ENCODE data around the gene RXFP1.

RXFP1 gene

GRCh38 chr4:158578476-158578875 is 56.8 kb downstream of the RXFP1 start:
- no peaks in the 10 kb centered on the region for H3K9me3 ChIP-seq (ENCODE audit: control insufficient read depth, insufficient read depth, low read length)
- peaks cover 9% of the 10 kb centered on the region; the same call in 1 of the 2 replicates for H3K4me1 ChIP-seq (ENCODE audit: insufficient read depth, low read length)
- H3K36me3 ChIP-seq (ENCODE audit: insufficient read depth, low read length), result no peaks in the 10 kb centered on the region
- H3K9ac ChIP-seq (ENCODE audit: low read depth, low read length), result no peak overlapping the region

- no peak overlapping the region for H3K9ac ChIP-seq (ENCODE audit: low read depth, low read length)
- no peaks in the 10 kb centered on the region for H3K9me3 ChIP-seq (ENCODE audit: control insufficient read depth, insufficient read depth, low read length)
- H3K4me1 ChIP-seq (ENCODE audit: insufficient read depth, low read length), result no peaks in the 10 kb centered on the region
- no peaks in the 10 kb centered on the region for H3K36me3 ChIP-seq (ENCODE audit: insufficient read depth, low read length)
Measured at GRCh38 chr4:158580064-158580463, 58.4 kb downstream of the RXFP1 start.

- H3K9me3 ChIP-seq (ENCODE audit: control insufficient read depth, insufficient read depth, low read length), result no peaks in the 10 kb centered on the region
- no peaks in the 10 kb centered on the region for H3K36me3 ChIP-seq (ENCODE audit: insufficient read depth, low read length)
- H3K4me1 ChIP-seq (ENCODE audit: insufficient read depth, low read length), result no peaks in the 10 kb centered on the region
- H3K9ac ChIP-seq (ENCODE audit: low read depth, low read length), result no peak overlapping the region
Measured at GRCh38 chr4:158581161-158581560, 59.5 kb downstream of the RXFP1 start.

- no peaks in the 10 kb centered on the region; the same call in 1 of the 2 replicates for H3K36me3 ChIP-seq (ENCODE audit: insufficient read depth, low read length)
- no peaks in the 10 kb centered on the region for H3K4me1 ChIP-seq (ENCODE audit: insufficient read depth, low read length)
- no peak overlapping the region for H3K9ac ChIP-seq (ENCODE audit: low read depth, low read length)
- no peaks in the 10 kb centered on the region for H3K9me3 ChIP-seq (ENCODE audit: control insufficient read depth, insufficient read depth, low read length)
Measured at GRCh38 chr4:158586881-158587280, 65.2 kb downstream of the RXFP1 start.

GRCh38 chr4:158588285-158588684 is 66.6 kb downstream of the RXFP1 start:
- H3K36me3 ChIP-seq (ENCODE audit: insufficient read depth, low read length), result no peaks in the 10 kb centered on the region; the same call in 1 of the 2 replicates
- no peaks in the 10 kb centered on the region for H3K9me3 ChIP-seq (ENCODE audit: control insufficient read depth, insufficient read depth, low read length)
- H3K9ac ChIP-seq (ENCODE audit: low read depth, low read length), result no peak overlapping the region
- no peaks in the 10 kb centered on the region for H3K4me1 ChIP-seq (ENCODE audit: insufficient read depth, low read length)

GRCh38 chr4:158588777-158589176 is 67.1 kb downstream of the RXFP1 start:
- H3K9me3 ChIP-seq (ENCODE audit: control insufficient read depth, insufficient read depth, low read length), result no peaks in the 10 kb centered on the region
- no peaks in the 10 kb centered on the region for H3K4me1 ChIP-seq (ENCODE audit: insufficient read depth, low read length)
- H3K9ac ChIP-seq (ENCODE audit: low read depth, low read length), result no peak overlapping the region
- H3K36me3 ChIP-seq (ENCODE audit: insufficient read depth, low read length), result no peaks in the 10 kb centered on the region; the same call in 1 of the 2 replicates

- Histone ChIP-seq H3K9me3 (ENCODE audit: control insufficient read depth, insufficient read depth, low read length) (no peaks in the 10 kb centered on the region), H3K4me1 (ENCODE audit: insufficient read depth, low read length) (no peaks in the 10 kb centered on the region), H3K9ac (ENCODE audit: low read depth, low read length) (no peak overlapping the region), H3K36me3 (ENCODE audit: insufficient read depth, low read length) (no peaks in the 10 kb centered on the region; the same call in 1 of the 2 replicates)
Measured at GRCh38 chr4:158590306-158590705, 68.6 kb downstream of the RXFP1 start.

- Histone ChIP-seq H3K9ac (ENCODE audit: low read depth, low read length) (no peak overlapping the region), H3K4me1 (ENCODE audit: insufficient read depth, low read length) (no peaks in the 10 kb centered on the region), H3K9me3 (ENCODE audit: control insufficient read depth, insufficient read depth, low read length) (no peaks in the 10 kb centered on the region), H3K36me3 (ENCODE audit: insufficient read depth, low read length) (no peaks in the 10 kb centered on the region; the same call in 1 of the 2 replicates)
Measured at GRCh38 chr4:158590824-158591223, 69.1 kb downstream of the RXFP1 start.

GRCh38 chr4:158597879-158598596 is 76.4 kb downstream of the RXFP1 start:
- Histone ChIP-seq H3K9me3 (ENCODE audit: control insufficient read depth, insufficient read depth, low read length) (no peaks in the 10 kb centered on the region), H3K4me1 (ENCODE audit: insufficient read depth, low read length) (no peaks in the 10 kb centered on the region), H3K36me3 (ENCODE audit: insufficient read depth, low read length) (no peaks in the 10 kb centered on the region), H3K9ac (ENCODE audit: low read depth, low read length) (no peak overlapping the region)

- no peaks in the 10 kb centered on the region for H3K9me3 ChIP-seq (ENCODE audit: control insufficient read depth, insufficient read depth, low read length)
- no peak overlapping the region for H3K9ac ChIP-seq (ENCODE audit: low read depth, low read length)
- H3K36me3 ChIP-seq (ENCODE audit: insufficient read depth, low read length), result no peaks in the 10 kb centered on the region
- H3K4me1 ChIP-seq (ENCODE audit: insufficient read depth, low read length), result no peaks in the 10 kb centered on the region
Measured at GRCh38 chr4:158599150-158599549, 77.5 kb downstream of the RXFP1 start.

GRCh38 chr4:158599765-158600498 is 78.2 kb downstream of the RXFP1 start:
- H3K36me3 ChIP-seq (ENCODE audit: insufficient read depth, low read length), result no peaks in the 10 kb centered on the region
- H3K9ac ChIP-seq (ENCODE audit: low read depth, low read length), result no peak overlapping the region
- H3K4me1 ChIP-seq (ENCODE audit: insufficient read depth, low read length), result no peaks in the 10 kb centered on the region
- H3K9me3 ChIP-seq (ENCODE audit: control insufficient read depth, insufficient read depth, low read length), result no peaks in the 10 kb centered on the region

- no peaks in the 10 kb centered on the region for H3K36me3 ChIP-seq (ENCODE audit: insufficient read depth, low read length)
- no peak overlapping the region for H3K9ac ChIP-seq (ENCODE audit: low read depth, low read length)
- H3K4me1 ChIP-seq (ENCODE audit: insufficient read depth, low read length), result no peaks in the 10 kb centered on the region
- H3K9me3 ChIP-seq (ENCODE audit: control insufficient read depth, insufficient read depth, low read length), result no peaks in the 10 kb centered on the region
Measured at GRCh38 chr4:158604369-158604768, 82.7 kb downstream of the RXFP1 start.

- no peaks in the 10 kb centered on the region for H3K36me3 ChIP-seq (ENCODE audit: insufficient read depth, low read length)
- no peak overlapping the region for H3K9ac ChIP-seq (ENCODE audit: low read depth, low read length)
- no peaks in the 10 kb centered on the region for H3K9me3 ChIP-seq (ENCODE audit: control insufficient read depth, insufficient read depth, low read length)
- no peaks in the 10 kb centered on the region for H3K4me1 ChIP-seq (ENCODE audit: insufficient read depth, low read length)
Measured at GRCh38 chr4:158605393-158605792, 83.7 kb downstream of the RXFP1 start.

GRCh38 chr4:158606969-158607368 is 85.3 kb downstream of the RXFP1 start:
- Histone ChIP-seq H3K9ac (ENCODE audit: low read depth, low read length) (no peak overlapping the region), H3K4me1 (ENCODE audit: insufficient read depth, low read length) (no peaks in the 10 kb centered on the region), H3K9me3 (ENCODE audit: control insufficient read depth, insufficient read depth, low read length) (no peaks in the 10 kb centered on the region), H3K36me3 (ENCODE audit: insufficient read depth, low read length) (no peaks in the 10 kb centered on the region)

GRCh38 chr4:158609116-158609515 is 87.4 kb downstream of the RXFP1 start:
- Histone ChIP-seq H3K4me1 (ENCODE audit: insufficient read depth, low read length) (no peaks in the 10 kb centered on the region), H3K9me3 (ENCODE audit: control insufficient read depth, insufficient read depth, low read length) (no peaks in the 10 kb centered on the region)

More at GRCh38 chr4:158609116-158609515, 87.4 kb downstream of the RXFP1 start:
- Histone ChIP-seq H3K36me3 (ENCODE audit: insufficient read depth, low read length) (no peaks in the 10 kb centered on the region), H3K9ac (ENCODE audit: low read depth, low read length) (no peak overlapping the region)
